Stimulated activated CD8-positive, alpha-beta memory T cell treated with anti-CD3 and anti-CD28 coated beads, Interleukin-12 subunit alpha, Interleukin-12 subunit beta, amount 100 ng/mL, for 24 hours (primary cell): ENCODE results near the gene KRTAP9-2.
"Not testable (repeated sequence)": the region's sequence is repeated elsewhere in the genome, so short reads cannot be mapped to it uniquely, and the experiment has no call there.

Experiments
- DNase-seq: peaks from one replicate; pipeline ENCODE4 v3.0.0-alpha.2; 2020; ENCODE audit errors: extremely low read depth

The KRTAP9-2 gene, protein sequence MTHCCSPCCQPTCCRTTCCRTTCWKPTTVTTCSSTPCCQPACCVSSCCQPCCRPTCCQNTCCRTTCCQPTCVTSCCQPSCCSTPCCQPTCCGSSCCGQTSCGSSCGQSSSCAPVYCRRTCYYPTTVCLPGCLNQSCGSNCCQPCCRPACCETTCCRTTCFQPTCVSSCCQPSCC

DNA sequence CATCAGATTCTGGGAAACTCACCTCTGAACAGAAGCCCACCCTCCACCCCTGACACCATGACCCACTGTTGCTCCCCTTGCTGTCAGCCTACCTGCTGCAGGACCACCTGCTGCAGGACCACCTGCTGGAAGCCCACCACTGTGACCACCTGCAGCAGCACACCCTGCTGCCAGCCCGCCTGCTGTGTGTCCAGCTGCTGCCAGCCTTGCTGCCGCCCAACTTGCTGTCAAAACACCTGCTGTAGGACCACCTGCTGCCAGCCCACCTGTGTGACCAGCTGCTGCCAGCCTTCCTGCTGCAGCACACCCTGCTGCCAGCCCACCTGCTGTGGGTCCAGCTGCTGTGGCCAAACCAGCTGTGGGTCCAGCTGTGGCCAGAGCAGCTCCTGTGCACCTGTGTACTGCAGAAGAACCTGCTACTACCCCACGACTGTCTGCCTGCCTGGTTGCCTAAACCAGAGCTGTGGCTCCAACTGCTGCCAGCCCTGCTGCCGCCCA, at the start of gene KRTAP9-2:
Gene KRTAP9-2 (plus strand): TSS at position 51 of the 498 bp plus-strand sequence. CDS start 7 bp downstream, at position 58.
- not testable (repeated sequence) for DNase-seq

- DNase-seq, result no peak
Measured at GRCh38 chr17:41176744-41177387, 49.6 kb upstream of the KRTAP9-2 start.

- no peak for DNase-seq
Measured at GRCh38 chr17:41177727-41178271, 48.6 kb upstream of the KRTAP9-2 start, which contains the start of gene KRTAP4-2. Gene KRTAP4-2, minus strand, starts transcription at chr17:41178221. Its CDS starts 57 bp downstream, at chr17:41178164.

- DNase-seq, result no peak
Measured at GRCh38 chr17:41178341-41178740, 48.1 kb upstream of the KRTAP9-2 start.

GRCh38 chr17:41178843-41179616, 47.4 kb upstream of the KRTAP9-2 start:
- no peak for DNase-seq

- DNase-seq, result no peak
Measured at GRCh38 chr17:41184480-41184961, 41.9 kb upstream of the KRTAP9-2 start, which contains the start of gene KRTAP4-1. Gene KRTAP4-1, minus strand, starts transcription at chr17:41184911. Its CDS starts 57 bp downstream, at chr17:41184854.

GRCh38 chr17:41185001-41185400, 41.4 kb upstream of the KRTAP9-2 start:
- no peak for DNase-seq

- DNase-seq, result no peak
Measured at GRCh38 chr17:41186872-41187271, 39.6 kb upstream of the KRTAP9-2 start.

GRCh38 chr17:41189837-41190318, 36.6 kb upstream of the KRTAP9-2 start, which contains the start of gene KRTAP9-1:
Gene KRTAP9-1, plus strand, starts transcription at chr17:41189887. Its CDS starts 0 bp downstream, at chr17:41189887.
- not testable (repeated sequence) for DNase-seq

- DNase-seq, result no peak
Measured at GRCh38 chr17:41190328-41190727, 36.1 kb upstream of the KRTAP9-2 start.

- no peak for DNase-seq
Measured at GRCh38 chr17:41196068-41196467, 30.4 kb upstream of the KRTAP9-2 start.

GRCh38 chr17:41199421-41200078, 26.9 kb upstream of the KRTAP9-2 start:
- DNase-seq, result no peak

DNA sequence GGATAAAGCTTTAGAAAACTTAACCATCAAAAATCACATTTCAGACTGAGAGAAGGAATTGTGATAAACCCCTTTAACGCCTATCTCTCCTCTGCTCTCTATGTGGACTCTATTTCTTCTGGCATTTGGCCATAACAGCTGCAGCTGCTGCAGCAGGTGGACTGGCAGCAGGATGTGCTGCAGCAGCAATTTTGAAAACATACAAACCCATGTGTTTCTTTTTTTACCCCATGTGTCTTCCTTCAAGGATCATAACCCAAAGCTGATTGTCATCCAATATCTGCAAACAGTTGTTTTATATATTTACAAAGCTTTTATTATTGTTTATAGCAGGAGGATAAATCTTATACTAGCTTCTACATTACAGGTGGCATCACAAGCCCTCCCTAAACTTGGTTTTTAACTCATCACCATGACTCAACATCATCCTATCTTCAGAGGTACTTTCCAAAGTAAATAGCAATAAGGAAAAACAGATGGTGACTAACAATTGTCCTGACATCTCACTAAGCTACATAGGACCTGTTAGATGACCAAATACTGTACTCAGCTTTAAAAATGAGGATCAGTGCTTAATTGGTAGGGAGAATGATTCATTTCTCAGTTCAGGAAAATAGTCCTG, 14.5 kb upstream of the KRTAP9-2 start:
- DNase-seq, result no peak

GRCh38 chr17:41212524-41213169, 13.8 kb upstream of the KRTAP9-2 start:
- DNase-seq, result no peak

DNA sequence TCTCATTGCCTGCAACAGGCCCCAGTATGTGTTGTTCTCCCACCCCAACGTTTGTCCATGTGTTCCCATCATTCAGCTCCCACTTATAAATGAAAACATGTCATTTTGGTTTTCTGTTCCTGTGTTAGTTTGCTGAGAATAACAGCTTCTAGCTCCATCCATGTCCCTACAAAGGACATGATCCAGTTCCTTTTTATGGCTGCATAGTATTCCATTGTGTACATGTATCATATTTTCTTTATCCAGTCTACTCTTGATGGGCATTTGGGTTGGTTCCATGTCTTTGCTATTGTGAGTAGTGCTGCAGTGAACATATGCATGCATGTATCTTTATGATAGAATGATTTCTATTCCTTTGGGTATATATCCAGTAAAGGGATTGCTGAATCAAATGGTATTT, 10.8 kb upstream of the KRTAP9-2 start:
- no peak for DNase-seq

- DNase-seq, result no peak
Measured at GRCh38 chr17:41223821-41224220, 2.6 kb upstream of the KRTAP9-2 start.

DNA sequence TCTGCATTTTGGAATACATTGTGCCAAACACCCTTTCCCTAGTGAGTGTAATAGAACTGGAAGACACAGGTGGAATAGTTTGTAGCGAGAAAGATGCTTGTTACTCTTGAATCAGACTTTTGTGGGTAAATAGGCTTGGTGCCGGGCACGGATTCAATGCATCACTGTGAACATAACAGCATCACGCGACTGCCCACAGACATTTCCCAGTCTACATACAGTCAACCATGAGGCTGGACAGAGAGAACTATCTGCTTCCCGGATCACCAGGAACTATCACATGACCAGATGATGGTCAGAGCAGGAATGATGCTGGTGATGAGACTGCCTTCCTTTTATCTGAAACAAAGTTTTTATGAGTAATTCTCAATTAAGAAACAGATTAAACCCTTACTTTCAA, 397 bp upstream of the KRTAP9-2 start:
- DNase-seq, result no peak

DNA sequence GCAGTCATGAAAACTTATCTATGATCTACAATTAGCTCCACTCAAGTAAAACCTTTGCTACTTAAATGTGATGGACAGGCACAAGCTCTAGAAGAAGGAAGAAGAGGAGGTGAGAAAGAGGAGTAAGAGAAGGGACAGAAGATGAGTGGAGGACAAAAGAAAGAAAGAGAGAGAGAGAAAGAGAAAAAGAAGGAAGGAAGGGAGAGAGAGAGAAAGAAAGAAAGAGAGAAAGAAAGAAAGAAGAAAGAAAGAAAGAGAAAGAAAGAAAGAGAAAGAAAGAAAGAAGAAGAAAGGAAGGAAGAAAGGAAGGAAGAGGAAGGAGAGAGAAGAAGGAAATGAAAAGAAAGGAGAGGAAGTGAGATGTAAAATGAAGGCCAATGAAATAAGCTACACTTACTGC, 3.6 kb downstream of the KRTAP9-2 start:
- DNase-seq, result no peak

DNA sequence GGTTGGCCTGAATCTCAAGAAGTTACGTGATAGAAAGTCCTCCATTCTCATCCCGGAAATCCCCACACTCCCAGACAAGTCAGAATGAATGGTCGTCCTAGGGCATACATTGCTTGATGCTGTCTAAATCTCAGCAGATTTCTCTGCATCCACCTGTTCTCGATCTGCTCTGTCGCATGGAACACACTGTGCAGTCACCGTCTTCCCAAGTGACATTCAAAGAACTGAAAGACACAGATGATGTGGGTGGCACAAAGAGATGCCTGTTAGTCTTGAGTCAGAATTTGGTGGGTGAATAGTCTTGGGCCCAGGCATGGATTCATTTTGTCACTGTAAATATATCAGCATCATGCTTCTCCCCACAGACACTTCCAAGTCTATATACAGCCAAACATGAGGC, 5.3 kb downstream of the KRTAP9-2 start:
- DNase-seq, result no peak
